Thymus (tissue), 11 donors: ENCODE results near the gene ATXN2. TPM values are rescaled to one million over a fixed set of nuclear protein-coding genes. Genes with fewer than 3 reads are reported as not detected.
"Not testable (repeated sequence)": the region's sequence is repeated elsewhere in the genome, so short reads cannot be mapped to it uniquely, and the experiment has no call there.

Source experiments
- DNase-seq, 9 donors: peaks; one replicate each; pipeline ENCODE4 v3.0.0-alpha.2; 2013; ENCODE audit warnings: low spot score in 9 of 9, low read depth in 6 of 9, missing footprints in 1 of 9
- H3K27ac ChIP-seq, 2 donors: one replicate each; pipeline ENCODE4 v1.5.1; 2013; ENCODE audit warnings: control low read depth in 1 of 2, low read depth in 1 of 2, low read length in 1 of 2, mild to moderate bottlenecking in 1 of 2, moderate library complexity in 1 of 2
- H3K27me3 ChIP-seq, 2 donors: one replicate each; pipeline ENCODE4 v1.5.1; 2013; ENCODE audit warnings: low read length in 1 of 2; ENCODE audit not compliant: control insufficient read depth in 2 of 2, insufficient read depth in 1 of 2
- H3K36me3 ChIP-seq, 2 donors: one replicate each; pipeline ENCODE4 v1.5.1; 2013; ENCODE audit warnings: low read length in 1 of 2, mild to moderate bottlenecking in 1 of 2, moderate library complexity in 1 of 2; ENCODE audit not compliant: control insufficient read depth in 2 of 2, insufficient read depth in 2 of 2
- H3K4me1 ChIP-seq, 2 donors: one replicate each; pipeline ENCODE4 v1.5.1; 2013; ENCODE audit warnings: low read length in 2 of 2; ENCODE audit not compliant: control insufficient read depth in 2 of 2, insufficient read depth in 2 of 2
- H3K4me3 ChIP-seq, 2 donors: one replicate each; pipeline ENCODE4 v1.5.1; 2013; ENCODE audit warnings: low read length in 2 of 2, control low read depth in 1 of 2, mild to moderate bottlenecking in 1 of 2
- H3K9me3 ChIP-seq, 2 donors: one replicate each; pipeline ENCODE4 v1.5.1; 2013; ENCODE audit warnings: low read length in 1 of 2, mild to moderate bottlenecking in 1 of 2; ENCODE audit not compliant: control insufficient read depth in 2 of 2, insufficient read depth in 1 of 2
- WGBS: extraction: QIAGEN DNeasy Blood & Tissue Kit; methylation state at CpG from one replicate; pipeline ENCODE4 v1.1.7; 2013; 5-methylcytosine and 5-hydroxymethylcytosine counted together
- polyA plus RNA-seq: library from polyadenylated mRNA; stranded (reverse); fragments of 200-250 nt; gene quantifications from one replicate; pipeline ENCODE4 v1.2.3, GENCODE V29; 2013
- total RNA-seq: library from RNA; stranded (reverse); fragments of 120-200 nt; gene quantifications from one replicate; pipeline ENCODE4 v1.2.4, GENCODE V29; 2013
- donor health status: healthy.

Gene ATXN2
- total and polyA plus RNA-seq, 2 donors, result 11.8 to 19.7 TPM

DNA sequence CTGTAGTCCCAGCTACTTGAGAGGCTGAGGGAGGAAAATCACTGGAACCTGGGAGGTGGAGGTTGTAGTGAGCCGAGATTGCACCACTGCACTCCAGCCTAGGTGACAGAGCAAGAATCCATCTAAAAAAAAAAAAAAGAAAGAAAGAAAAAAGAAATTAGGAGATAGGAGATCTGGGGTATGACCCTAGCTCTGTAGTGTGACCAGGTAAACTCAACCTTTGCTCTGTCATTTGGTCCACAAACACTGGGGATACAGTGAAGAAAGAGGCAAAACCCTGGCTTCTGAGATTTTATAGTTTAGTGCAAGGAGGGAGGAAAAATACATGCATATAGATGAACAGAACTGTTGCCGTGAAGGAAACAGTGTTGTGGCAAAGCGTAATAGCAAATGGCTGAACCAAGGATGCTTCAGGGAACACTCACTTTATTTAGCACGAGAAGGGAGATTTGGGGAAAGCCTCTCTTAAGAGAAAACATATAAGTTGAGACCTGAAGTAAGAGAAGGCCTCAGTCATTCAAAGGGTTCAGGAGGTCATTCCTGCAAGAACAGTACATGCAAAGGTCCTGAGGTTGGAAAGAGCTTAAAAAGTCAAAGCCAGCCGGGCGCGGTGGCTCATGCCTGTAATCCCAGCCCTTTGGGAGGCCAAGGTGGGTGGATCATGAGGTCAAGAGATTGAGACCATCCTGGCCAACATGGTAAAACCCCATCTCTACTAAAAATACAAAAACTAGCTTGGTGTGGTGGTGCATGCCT lies 29.6 kb upstream of the ATXN2 start:
- 98% methylated on average over 7 of the region's 7 CpGs for WGBS
- no peaks in the 10 kb centered on the region for H3K4me1 ChIP-seq
- no peak for DNase-seq
- no peaks in the 10 kb centered on the region for H3K9me3 ChIP-seq
- H3K36me3 ChIP-seq, result no peaks in the 10 kb centered on the region
- no peak overlapping the region for H3K4me3 ChIP-seq
- H3K27me3 ChIP-seq, result no peaks in the 10 kb centered on the region
- no peak overlapping the region for H3K27ac ChIP-seq

DNA sequence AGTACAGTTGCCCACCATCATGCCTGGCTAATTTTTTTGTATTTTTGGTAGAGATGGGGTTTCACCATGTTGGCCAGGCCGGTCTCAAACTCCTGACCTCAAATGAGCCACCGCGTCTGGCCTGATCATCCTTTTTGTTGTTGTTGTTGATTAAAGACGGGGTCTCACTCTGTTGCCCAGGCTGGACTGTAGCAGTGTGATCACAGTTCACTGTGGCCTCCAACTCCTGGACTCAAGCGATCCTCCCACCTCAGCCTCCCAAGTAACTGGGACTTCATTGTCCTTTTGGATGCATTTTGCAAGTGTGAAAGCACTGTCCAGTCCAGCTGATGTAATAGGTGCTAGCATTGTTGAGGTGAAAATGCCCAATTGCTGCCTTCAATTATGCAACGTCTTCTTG lies 27.1 kb upstream of the ATXN2 start:
- H3K4me3 ChIP-seq, result no peak overlapping the region
- H3K27me3 ChIP-seq, result no peaks in the 10 kb centered on the region
- H3K27ac ChIP-seq, result no peak overlapping the region
- no peaks in the 10 kb centered on the region for H3K9me3 ChIP-seq
- H3K4me1 ChIP-seq, result no peaks in the 10 kb centered on the region
- no peak for DNase-seq
- H3K36me3 ChIP-seq, result no peaks in the 10 kb centered on the region
- 97% methylated on average over 6 of the region's 6 CpGs for WGBS

DNA sequence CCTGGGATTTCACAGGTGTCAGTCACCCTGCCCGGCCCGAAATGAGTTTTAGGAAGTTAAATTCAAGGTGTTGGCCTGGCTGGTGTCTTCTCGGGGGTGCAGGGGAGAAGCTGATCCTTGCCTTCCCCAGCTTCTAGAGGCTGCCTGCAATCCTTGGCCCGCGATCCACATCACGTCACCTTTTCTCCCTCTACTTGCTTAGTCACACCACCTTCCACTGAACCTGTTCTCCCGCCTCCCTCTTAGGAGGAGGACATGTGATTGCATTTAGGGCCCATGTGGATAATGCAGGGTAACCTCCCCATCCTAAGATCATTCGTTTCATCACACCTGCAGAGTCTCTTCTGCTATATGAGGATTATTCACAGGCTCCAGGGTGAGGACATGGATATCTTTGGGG lies 25.4 kb upstream of the ATXN2 start:
- no peak overlapping the region for H3K27ac ChIP-seq
- H3K4me3 ChIP-seq, result no peak overlapping the region
- DNase-seq, result no peak
- H3K27me3 ChIP-seq, result no peaks in the 10 kb centered on the region
- no peaks in the 10 kb centered on the region for H3K4me1 ChIP-seq
- WGBS, result 91% methylated on average over 8 of the region's 8 CpGs
- no peaks in the 10 kb centered on the region for H3K36me3 ChIP-seq
- no peaks in the 10 kb centered on the region for H3K9me3 ChIP-seq

DNA sequence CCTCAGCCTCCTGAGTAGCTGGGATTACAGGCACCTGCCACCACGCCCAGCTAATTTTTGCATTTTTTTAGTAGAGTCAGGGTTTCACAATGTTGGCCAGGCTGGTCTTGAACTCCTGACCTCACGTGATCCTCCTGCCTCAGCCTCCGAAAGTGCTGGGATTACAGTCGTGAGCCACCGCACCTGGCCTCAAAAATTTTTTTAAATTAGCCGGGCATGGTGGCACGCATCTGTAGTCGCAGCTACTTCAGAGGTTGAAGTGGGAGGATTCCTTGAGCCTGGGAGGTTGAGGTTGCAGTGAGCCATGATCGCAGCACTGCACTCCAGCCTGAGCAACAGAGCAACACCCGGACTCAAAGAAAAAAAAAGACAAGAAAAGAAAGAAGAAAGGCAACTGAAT lies 18.7 kb upstream of the ATXN2 start:
- not testable (repeated sequence) for DNase-seq

DNA sequence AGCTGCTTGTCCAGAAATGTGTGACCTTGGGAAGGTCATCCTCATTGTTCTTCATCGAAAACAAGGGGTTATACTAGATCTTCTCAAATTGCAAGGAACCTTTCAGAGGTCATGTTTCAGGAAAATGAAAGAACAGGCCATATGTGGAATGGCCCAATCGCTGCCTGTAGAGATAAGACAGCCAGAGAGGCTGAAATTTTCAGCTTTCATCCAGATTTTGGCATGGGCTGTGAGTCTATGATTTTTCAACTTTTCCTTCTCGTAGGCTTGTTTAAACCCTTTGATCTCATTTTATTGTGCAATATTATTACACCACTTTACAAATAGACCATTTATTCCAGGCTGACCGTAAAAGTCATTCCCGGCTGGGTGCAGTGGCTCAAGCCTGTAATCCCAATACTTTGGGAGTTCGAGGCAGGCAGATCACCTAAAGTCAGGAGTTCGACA lies 17.1 kb upstream of the ATXN2 start:
- Histone ChIP-seq H3K36me3 (no peaks in the 10 kb centered on the region), H3K27ac (no peak overlapping the region), H3K27me3 (no peaks in the 10 kb centered on the region), H3K9me3 (no peaks in the 10 kb centered on the region), H3K4me1 (no peaks in the 10 kb centered on the region), H3K4me3 (no peak overlapping the region)
- DNase-seq, result no peak
- WGBS, result 93% methylated on average over 7 of the region's 7 CpGs

More for the DNA sequence above, 18.7 kb upstream of the ATXN2 start:
- H3K4me3 ChIP-seq, H3K36me3 ChIP-seq, H3K27ac ChIP-seq, H3K9me3 ChIP-seq, H3K27me3 ChIP-seq, H3K4me1 ChIP-seq: not testable (repeated sequence)
- 98% methylated on average over 10 of the region's 10 CpGs for WGBS

DNA sequence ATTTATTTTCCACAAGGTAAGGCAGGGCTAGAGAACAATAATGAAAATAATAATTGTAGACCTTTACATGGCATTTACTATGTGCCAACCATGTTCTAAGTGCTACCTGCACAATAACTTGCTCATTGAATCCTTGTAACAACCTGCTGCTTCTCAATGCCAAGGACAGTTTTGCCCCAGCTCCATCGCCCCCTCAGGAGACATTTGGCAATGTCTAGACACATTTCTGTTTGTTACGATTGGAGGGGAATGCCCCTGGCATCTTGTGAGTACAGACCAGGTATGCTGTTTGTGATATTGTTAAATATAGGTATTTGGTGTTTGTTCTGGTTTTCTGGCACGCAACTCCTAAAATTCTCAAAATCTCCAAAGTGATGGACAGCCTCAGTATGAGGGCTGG lies 8.1 kb upstream of the ATXN2 start:
- Histone ChIP-seq H3K4me3 (no peak overlapping the region), H3K9me3 (no peaks in the 10 kb centered on the region), H3K27ac (no peak overlapping the region), H3K36me3 (no peaks in the 10 kb centered on the region), H3K27me3 (no peaks in the 10 kb centered on the region), H3K4me1 (no peaks in the 10 kb centered on the region)
- DNase-seq, result no peak
- WGBS, result 90% methylated on average over 3 of the region's 3 CpGs

DNA sequence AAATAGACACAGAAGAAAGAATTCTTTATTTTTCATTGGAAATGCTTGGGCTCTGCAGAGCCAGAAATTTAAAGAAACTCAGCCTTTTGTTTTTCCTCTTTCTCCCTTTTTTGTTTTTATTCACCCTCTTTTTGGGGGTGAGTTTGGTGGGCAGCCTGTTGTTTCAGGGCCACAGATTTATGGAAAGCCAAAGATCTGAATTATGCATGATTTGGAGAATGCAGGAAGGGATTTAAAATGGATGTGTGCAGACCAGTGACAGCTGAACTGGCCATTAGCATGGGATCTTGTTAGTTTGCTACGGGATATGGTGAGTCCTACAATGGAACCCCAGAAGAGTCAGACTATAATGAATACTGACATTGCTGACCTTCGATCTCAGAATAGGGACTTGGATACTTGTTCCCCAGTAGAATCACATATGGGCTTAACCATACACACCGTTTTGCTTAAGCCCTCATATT lies 7.7 kb upstream of the ATXN2 start:
- 97% methylated on average over 3 of the region's 3 CpGs for WGBS
- DNase-seq, result no peak
- H3K27ac ChIP-seq, result no peak overlapping the region
- no peaks in the 10 kb centered on the region for H3K4me1 ChIP-seq
- no peaks in the 10 kb centered on the region for H3K27me3 ChIP-seq
- no peaks in the 10 kb centered on the region for H3K36me3 ChIP-seq
- H3K4me3 ChIP-seq, result no peak overlapping the region
- H3K9me3 ChIP-seq, result no peaks in the 10 kb centered on the region

DNA sequence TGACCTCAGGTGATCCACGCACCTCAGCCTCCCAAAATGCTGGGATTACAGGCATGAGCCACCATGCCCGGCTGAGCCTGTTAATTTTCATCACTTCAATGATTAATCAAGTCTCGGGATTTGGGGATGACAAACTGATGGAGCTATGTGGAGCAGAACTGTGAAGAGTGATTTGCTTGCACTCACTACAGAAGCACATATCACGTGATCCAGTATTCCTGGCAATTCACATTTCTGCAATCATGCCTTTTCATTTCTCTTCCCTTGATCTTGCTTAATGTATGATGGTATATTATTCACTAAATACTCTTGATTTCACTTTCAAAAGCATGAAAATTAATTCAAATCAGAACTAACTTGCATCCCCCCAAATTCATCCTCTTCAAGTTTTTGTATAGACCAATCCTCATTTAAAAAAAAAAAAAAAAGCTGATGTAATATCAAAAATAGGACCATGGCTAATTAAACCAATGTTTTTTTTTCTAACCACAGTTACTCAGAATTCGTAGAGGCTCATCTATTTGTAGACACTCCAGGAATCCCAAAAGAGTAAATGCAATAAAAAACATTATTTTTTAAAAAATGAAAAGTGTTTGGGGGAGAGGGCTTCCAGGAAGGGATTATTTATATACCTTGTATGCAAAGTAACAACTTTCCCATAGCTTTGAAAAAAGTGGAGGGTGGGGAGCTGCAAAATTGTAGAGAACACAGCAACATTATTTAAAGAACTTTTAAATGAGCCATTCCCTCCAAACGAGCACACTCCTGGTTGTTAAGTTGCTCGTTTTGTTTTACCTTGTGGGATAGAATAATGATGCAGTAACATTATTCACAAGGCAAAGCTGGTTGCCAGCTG lies 7.0 kb upstream of the ATXN2 start:
- no peaks in the 10 kb centered on the region for H3K9me3 ChIP-seq
- H3K27me3 ChIP-seq, result no peaks in the 10 kb centered on the region
- no peak for DNase-seq
- 93% methylated on average over 7 of the region's 7 CpGs for WGBS
- H3K4me3 ChIP-seq, result no peak overlapping the region
- H3K4me1 ChIP-seq, result no peaks in the 10 kb centered on the region
- no peak overlapping the region for H3K27ac ChIP-seq
- no peaks in the 10 kb centered on the region for H3K36me3 ChIP-seq

DNA sequence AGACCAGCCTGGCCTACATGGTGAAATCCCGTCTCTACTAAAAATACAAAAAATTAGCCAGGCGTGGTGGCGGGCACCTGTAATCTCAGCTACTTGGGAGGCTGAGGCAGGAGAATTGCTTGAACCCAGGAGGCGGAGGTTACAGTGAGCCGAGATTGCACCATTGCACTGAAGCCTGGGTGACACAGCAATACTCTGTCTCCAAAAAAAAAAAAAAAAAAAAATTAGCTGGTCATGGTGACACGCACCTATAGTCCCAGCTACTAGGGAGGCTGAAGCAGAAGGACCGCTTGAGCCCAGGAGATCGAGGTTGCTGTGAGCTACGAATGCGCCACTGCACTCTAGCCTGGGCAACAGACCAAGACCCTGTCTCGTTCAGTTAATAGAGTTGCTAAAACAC lies 3.7 kb upstream of the ATXN2 start:
- DNase-seq, H3K36me3 ChIP-seq, H3K27me3 ChIP-seq, H3K9me3 ChIP-seq, H3K4me3 ChIP-seq, H3K27ac ChIP-seq, H3K4me1 ChIP-seq: not testable (repeated sequence)
- 98% methylated on average over 11 of the region's 11 CpGs for WGBS
